ENCODE measurements around the gene R3HCC1L.

Gene R3HCC1L

GRCh38 chr10:98231417-98231816 lies 97.0 kb downstream of the R3HCC1L start:
- DNase-seq (ENCODE audit: low read depth): no peak

GRCh38 chr10:98235846-98236245 lies 101.4 kb downstream of the R3HCC1L start:
- peak; percentile 51 for DNase-seq (ENCODE audit: low read depth)

- no peak for DNase-seq (ENCODE audit: low read depth)
These were observed 102.4 kb downstream of the R3HCC1L start for GRCh38 chr10:98236862-98237261.

GRCh38 chr10:98238391-98238790 lies 103.9 kb downstream of the R3HCC1L start:
- DNase-seq (ENCODE audit: low read depth): no peak

GRCh38 chr10:98240524-98240923 lies 106.1 kb downstream of the R3HCC1L start:
- DNase-seq (ENCODE audit: low read depth): no peak

GRCh38 chr10:98242823-98243222 lies 108.4 kb downstream of the R3HCC1L start:
- DNase-seq (ENCODE audit: low read depth): peak; percentile 36

GRCh38 chr10:98244141-98244540 lies 109.7 kb downstream of the R3HCC1L start:
- DNase-seq (ENCODE audit: low read depth): no peak

- no peak for DNase-seq (ENCODE audit: low read depth)
These were observed 110.1 kb downstream of the R3HCC1L start for GRCh38 chr10:98244586-98244985.

- peak; percentile 73 for DNase-seq (ENCODE audit: low read depth)
These were observed 112.7 kb downstream of the R3HCC1L start for GRCh38 chr10:98246911-98247805.

- DNase-seq (ENCODE audit: low read depth): no peak
These were observed 113.6 kb downstream of the R3HCC1L start for GRCh38 chr10:98248018-98248417.

GRCh38 chr10:98249134-98249533 lies 114.7 kb downstream of the R3HCC1L start:
- no peak for DNase-seq (ENCODE audit: low read depth)

- no peak for DNase-seq (ENCODE audit: low read depth)
These were observed 116.9 kb downstream of the R3HCC1L start for GRCh38 chr10:98251399-98251798.

- DNase-seq (ENCODE audit: low read depth): no peak
These were observed 118.0 kb downstream of the R3HCC1L start for GRCh38 chr10:98252464-98252863.

GRCh38 chr10:98253499-98253898 lies 119.0 kb downstream of the R3HCC1L start:
- DNase-seq (ENCODE audit: low read depth): no peak

- no peak for DNase-seq (ENCODE audit: low read depth)
These were observed 119.9 kb downstream of the R3HCC1L start for GRCh38 chr10:98254234-98254974.

- DNase-seq (ENCODE audit: low read depth): no peak
These were observed 120.9 kb downstream of the R3HCC1L start for GRCh38 chr10:98255146-98255877.

- DNase-seq (ENCODE audit: low read depth): no peak
These were observed 122.2 kb downstream of the R3HCC1L start for GRCh38 chr10:98256692-98257091.

GRCh38 chr10:98257198-98257597 lies 122.7 kb downstream of the R3HCC1L start:
- DNase-seq (ENCODE audit: low read depth): no peak

GRCh38 chr10:98257961-98258360 lies 123.5 kb downstream of the R3HCC1L start:
- DNase-seq (ENCODE audit: low read depth): no peak

- DNase-seq (ENCODE audit: low read depth): no peak
These were observed 124.4 kb downstream of the R3HCC1L start for GRCh38 chr10:98258683-98259454.

GRCh38 chr10:98259606-98260315 lies 125.3 kb downstream of the R3HCC1L start:
- DNase-seq (ENCODE audit: low read depth): peak; percentile 39

All from iris pigment epithelial cell (primary cell).